ENCODE results near the gene TRPM5. TPM values are rescaled to one million over a fixed set of nuclear protein-coding genes. Genes with fewer than 3 reads are reported as not detected.

Gene TRPM5
- total and polyA plus RNA-seq, 2 of the 4 experiments (the other 2 are of a cell fraction) = not detected

Other genes with a start within 250 kb of the TRPM5 start
- gene ASCL2, start 173.9 kb downstream of the TRPM5 start, total RNA-seq (2012; rRNA removed) = not detected in 2 replicates
- not detected in 2 replicates for gene ASCL2, start 173.9 kb downstream of the TRPM5 start, polyA plus RNA-seq (2012; rRNA removed)
- not detected in 2 replicates for gene C11orf21, start 142.6 kb downstream of the TRPM5 start, total RNA-seq (2012; rRNA removed)
- not detected in 2 replicates for gene C11orf21, start 142.6 kb downstream of the TRPM5 start, polyA plus RNA-seq (2012; rRNA removed)
- gene TSPAN32, start 142.5 kb downstream of the TRPM5 start, total RNA-seq (2012; rRNA removed) = not detected in 2 replicates
- gene TSPAN32, start 142.5 kb downstream of the TRPM5 start, polyA plus RNA-seq (2012; rRNA removed) = 0.07 TPM in 1 of 2 replicates, not detected in the other
- 119 and 159 TPM in 2 replicates for gene CD81, start 67.2 kb downstream of the TRPM5 start, total RNA-seq (2012; rRNA removed)
- 566 and 689 TPM in 2 replicates for gene CD81, start 67.2 kb downstream of the TRPM5 start, polyA plus RNA-seq (2012; rRNA removed)
- gene TSSC4, start 43.8 kb downstream of the TRPM5 start, total RNA-seq (2012; rRNA removed) = 40.0 and 45.3 TPM in 2 replicates
- 34.9 and 43.2 TPM in 2 replicates for gene TSSC4, start 43.8 kb downstream of the TRPM5 start, polyA plus RNA-seq (2012; rRNA removed)
- gene KCNQ1, start 494 bp upstream of the TRPM5 start, total RNA-seq (2012; rRNA removed) = not detected in 2 replicates
- 0.07 TPM in 1 of 2 replicates, not detected in the other for gene KCNQ1, start 494 bp upstream of the TRPM5 start, polyA plus RNA-seq (2012; rRNA removed)